CD1c-positive myeloid dendritic cell (primary cell): ENCODE data around the gene MDC1.
A peak's percentile ranks its signal among the peaks of the same experiment; 100 is the strongest.
"Not testable (repeated sequence)": the region's sequence is repeated elsewhere in the genome, so short reads cannot be mapped to it uniquely, and the experiment has no call there.

Experiments
- DNase-seq: peaks from one replicate; pipeline ENCODE4 v3.0.0-alpha.2; 2016; ENCODE audit errors: extremely low spot score

Gene MDC1

DNA sequence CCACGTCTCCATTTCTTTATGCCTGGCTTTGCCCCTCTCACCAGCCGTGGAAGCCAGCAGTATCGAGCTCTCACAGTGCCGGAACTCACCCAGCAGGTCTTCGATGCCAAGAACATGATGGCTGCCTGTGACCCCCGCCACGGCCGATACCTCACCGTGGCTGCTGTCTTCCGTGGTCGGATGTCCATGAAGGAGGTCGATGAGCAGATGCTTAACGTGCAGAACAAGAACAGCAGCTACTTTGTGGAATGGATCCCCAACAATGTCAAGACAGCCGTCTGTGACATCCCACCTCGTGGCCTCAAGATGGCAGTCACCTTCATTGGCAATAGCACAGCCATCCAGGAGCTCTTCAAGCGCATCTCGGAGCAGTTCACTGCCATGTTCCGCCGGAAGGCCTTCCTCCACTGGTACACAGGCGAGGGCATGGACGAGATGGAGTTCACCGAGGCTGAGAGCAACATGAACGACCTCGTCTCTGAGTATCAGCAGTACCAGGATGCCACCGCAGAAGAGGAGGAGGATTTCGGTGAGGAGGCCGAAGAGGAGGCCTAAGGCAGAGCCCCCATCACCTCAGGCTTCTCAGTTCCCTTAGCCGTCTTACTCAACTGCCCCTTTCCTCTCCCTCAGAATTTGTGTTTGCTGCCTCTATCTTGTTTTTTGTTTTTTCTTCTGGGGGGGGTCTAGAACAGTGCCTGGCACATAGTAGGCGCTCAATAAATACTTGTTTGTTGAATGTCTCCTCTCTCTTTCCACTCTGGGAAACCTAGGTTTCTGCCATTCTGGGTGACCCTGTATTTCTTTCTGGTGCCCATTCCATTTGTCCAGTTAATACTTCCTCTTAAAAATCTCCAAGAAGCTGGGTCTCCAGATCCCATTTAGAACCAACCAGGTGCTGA, 7.0 kb upstream of the MDC1 start:
- not testable (repeated sequence) for DNase-seq

- DNase-seq, result not testable (repeated sequence)
Observed at GRCh38 chr6:30723159-30723842, 6.2 kb upstream of the MDC1 start.

- peak; percentile 91 for DNase-seq
Observed at GRCh38 chr6:30722280-30723112, 5.4 kb upstream of the MDC1 start.

- peak; percentile 59 for DNase-seq
Observed at GRCh38 chr6:30722025-30722279, 4.9 kb upstream of the MDC1 start.

DNA sequence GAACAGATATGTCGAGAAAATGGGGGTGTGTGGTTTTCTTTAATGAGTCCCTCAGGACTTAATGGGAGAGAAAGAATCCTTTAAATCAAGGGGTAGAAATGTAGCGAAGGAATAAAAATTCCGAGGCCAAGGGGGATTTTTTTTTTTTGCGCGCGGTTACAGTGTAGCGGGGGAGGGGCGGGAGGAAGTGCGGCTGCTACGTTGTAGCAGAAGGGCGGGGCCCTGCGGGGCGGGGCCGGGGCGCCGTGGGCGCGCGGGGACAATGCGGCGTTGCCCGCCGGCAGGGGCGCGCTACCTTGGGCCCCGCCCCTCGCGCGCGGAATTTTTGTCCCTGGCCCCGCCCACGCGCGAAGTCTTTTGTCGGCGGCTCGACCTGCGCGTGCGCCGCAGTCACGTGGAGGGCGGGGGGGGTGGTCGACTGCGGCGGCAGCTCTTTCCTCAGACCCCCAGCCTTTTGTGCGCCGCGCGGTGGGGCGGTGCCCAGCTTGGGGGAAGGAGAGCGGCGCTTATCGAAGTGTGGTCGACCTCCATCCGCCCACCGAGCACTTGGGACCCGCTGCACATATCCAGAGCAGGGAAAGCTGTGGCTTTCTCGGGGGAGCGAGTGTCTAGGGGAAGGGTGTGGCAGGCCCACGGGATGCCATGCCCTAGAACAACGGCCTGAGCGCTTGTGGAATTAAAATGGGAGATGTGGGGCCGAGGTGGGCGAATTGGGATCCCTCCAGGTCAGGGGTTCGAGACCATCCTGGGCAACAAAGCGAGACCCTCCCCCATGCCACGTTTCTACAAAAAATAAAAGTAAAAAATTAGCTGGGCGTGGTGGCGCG, 4.3 kb upstream of the MDC1 start:
- peak; percentile 99 for DNase-seq

- DNase-seq, result peak; percentile 63
Observed at GRCh38 chr6:30720738-30721197, 3.7 kb upstream of the MDC1 start.

GRCh38 chr6:30719791-30720737, 3.0 kb upstream of the MDC1 start, which contains the start of gene TUBB:
Gene TUBB, plus strand, starts transcription at chr6:30720352. Its CDS starts 155 bp downstream, at chr6:30720507.
- peak; percentile 98 for DNase-seq

- no peak for DNase-seq
Observed at GRCh38 chr6:30719356-30719755, 2.3 kb upstream of the MDC1 start.

DNA sequence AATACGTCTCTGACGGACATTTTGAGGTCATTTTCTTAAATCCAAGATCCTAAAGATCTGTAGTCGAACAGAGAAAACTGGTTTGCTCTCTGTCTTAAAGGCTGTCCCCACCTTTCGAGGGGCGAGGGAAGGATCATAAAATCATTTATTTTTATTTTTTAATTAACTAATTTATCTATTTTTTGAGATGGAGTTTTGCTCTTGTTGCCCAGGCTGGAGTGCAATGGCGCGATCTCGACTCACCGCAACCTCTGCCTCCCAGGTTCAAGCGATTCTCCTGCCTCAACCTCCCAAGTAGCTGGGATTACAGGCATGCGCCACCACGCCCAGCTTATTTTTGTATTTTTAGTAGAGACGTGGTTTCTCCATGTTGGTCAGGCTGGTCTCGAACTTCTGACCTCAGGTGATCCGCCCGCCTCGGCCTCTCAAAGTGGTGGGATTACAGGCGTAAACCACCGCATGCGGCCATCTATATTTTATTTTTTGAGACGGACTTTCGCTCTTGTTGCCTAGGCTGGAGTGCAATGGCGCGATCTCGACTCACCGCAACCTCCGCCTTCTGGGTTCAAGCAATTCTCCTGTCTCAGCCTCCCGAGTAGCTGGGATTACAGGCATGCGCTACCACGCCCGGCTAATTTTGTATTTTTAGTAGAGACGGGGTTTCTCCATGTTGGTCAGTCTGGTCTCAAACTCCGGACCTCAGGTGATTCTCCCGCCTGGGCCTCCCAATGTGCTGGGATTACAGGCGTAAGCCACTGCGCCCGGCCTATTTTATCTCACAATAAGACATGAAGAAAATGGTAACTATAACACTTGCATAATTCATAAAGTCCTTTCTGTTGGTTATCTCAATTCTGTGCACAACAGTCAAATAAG, 1.0 kb upstream of the MDC1 start:
- DNase-seq, result not testable (repeated sequence)

DNA sequence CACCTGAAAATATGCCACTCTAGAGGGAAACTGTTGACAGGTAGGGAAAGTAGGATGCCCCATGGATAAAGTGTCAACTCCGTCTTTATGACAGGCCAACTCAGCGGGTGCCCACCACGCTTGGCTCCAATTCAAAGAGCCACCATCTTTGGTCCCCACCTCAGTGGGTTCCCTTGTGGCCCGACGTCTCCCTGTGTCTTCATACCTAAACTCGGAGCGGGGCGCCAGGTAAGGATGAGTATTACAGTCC, 277 bp downstream of the MDC1 start:
- DNase-seq, result no peak

DNA sequence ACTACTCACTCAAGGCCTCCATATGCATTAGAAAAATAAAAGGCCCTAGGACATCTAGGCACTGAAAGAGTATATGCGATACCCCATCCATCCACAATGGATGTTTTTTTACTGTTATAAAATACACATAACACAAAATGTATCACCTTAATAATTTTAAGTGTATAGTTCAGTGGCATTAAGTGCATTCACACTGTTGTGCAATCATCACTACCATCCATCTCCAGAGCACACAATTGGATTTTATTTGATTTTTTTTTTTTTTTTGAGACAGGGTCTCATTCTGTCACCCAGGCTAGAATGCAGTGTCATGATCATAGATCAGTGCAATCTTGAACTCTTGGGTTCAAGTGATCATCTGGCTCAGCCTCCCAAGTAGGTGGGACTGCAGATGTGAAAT, 2.8 kb downstream of the MDC1 start:
- no peak for DNase-seq

DNA sequence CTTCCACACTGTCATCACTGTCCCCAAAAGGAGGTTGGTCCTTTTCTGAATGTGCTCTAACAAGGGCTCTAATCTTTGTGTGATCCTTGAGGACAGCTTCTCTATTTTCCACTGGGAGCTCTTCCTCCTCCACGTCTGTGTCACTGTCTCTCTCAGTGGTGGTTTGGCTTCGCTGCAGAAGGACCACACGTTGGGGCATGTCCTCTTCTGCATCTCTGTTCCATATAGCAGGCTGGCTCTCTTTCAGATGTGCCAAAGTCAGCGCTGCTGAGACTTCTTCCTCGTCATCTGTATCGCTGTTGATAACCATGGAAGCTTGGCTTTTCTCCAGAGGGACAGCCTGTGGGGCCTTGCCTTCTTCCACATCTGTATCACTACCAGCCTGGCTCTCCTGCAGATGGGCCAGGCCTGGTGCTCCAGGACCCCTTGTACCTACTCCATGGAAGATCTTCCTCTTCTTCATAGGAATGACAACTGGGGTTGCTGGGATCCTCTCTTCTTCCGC, 4.6 kb downstream of the MDC1 start:
- DNase-seq, result no peak

- no peak for DNase-seq
Observed at GRCh38 chr6:30711758-30712380, 5.2 kb downstream of the MDC1 start.

- no peak for DNase-seq
Observed at GRCh38 chr6:30709101-30709868, 7.8 kb downstream of the MDC1 start.

- no peak for DNase-seq
Observed at GRCh38 chr6:30707281-30707850, 9.7 kb downstream of the MDC1 start.

DNA sequence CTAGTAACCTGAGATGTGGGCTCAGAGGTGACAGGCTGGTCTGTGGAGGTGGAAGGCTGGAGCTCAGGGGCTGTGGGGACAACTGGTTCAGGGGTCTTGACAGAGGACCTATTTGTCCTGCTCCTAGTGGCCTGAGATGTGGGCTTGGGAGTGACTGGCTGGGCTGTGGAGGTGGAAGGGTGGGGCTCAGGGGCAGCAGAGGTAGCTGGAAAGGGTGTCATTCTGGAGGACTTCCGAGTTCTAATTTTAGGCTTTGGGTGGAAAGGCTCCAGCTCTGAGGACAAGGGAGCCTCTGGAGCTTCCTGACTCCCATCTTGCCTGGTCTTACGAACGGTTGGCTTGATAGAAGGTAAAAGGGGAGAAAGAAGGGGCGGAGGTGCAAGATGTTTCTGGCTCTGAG, 11.5 kb downstream of the MDC1 start:
- DNase-seq, result no peak

DNA sequence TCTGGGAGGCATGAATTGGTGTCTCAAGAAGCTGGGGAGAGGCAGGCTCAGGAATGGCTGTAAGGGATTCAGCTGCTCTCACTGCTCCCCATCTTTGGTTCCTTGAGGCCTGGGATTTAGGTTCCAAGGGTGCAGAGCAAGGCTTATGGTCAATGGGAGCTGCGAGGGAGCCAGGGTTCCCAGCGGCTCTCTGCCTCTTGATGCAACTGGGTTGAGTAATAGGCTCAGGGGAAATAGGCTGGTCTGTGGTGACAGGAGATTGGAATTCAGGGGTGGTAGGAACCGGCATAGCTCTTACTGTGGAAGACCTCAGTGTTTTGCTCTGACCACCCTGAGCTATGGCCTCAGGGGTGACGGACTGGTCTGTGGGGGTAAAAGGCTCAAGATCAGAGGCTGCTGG, 13.3 kb downstream of the MDC1 start:
- DNase-seq, result no peak

- no peak for DNase-seq
Observed at GRCh38 chr6:30703011-30703410, 14.1 kb downstream of the MDC1 start.
